Measurements from ENCODE around the gene ATP5MG.
"Not testable (repeated sequence)": the region's sequence is repeated elsewhere in the genome, so short reads cannot be mapped to it uniquely, and the experiment has no call there.

Gene ATP5MG

GRCh38 chr11:118401151-118401879, at the start of gene ATP5MG:
ATP5MG (plus strand) TSS chr11:118401606; CDS start chr11:118401666, 60 bp downstream.
- peak; percentile 62 for DNase-seq (ENCODE audit: low read depth)

- DNase-seq (ENCODE audit: low read depth) = no peak
These were observed 48.2 kb upstream of the ATP5MG start for GRCh38 chr11:118353084-118353710.

- no peak for DNase-seq (ENCODE audit: low read depth)
These were observed 43.3 kb upstream of the ATP5MG start for GRCh38 chr11:118358071-118358470.

- DNase-seq (ENCODE audit: low read depth) = peak; percentile 79
These were observed 42.0 kb upstream of the ATP5MG start, which contains the start of gene UBE4A for GRCh38 chr11:118359295-118359958. UBE4A (plus strand) TSS chr11:118359600; CDS start chr11:118365081, 5,481 bp downstream.

GRCh38 chr11:118364956-118365615, 36.3 kb upstream of the ATP5MG start:
- no peak for DNase-seq (ENCODE audit: low read depth)

GRCh38 chr11:118366287-118366686, 35.1 kb upstream of the ATP5MG start:
- no peak for DNase-seq (ENCODE audit: low read depth)

- no peak for DNase-seq (ENCODE audit: low read depth)
These were observed 30.6 kb upstream of the ATP5MG start for GRCh38 chr11:118370774-118371173.

- DNase-seq (ENCODE audit: low read depth) = no peak
These were observed 28.1 kb upstream of the ATP5MG start for GRCh38 chr11:118373263-118373662.

- no peak for DNase-seq (ENCODE audit: low read depth)
These were observed 27.5 kb upstream of the ATP5MG start for GRCh38 chr11:118373871-118374270.

- peak; percentile 61 for DNase-seq (ENCODE audit: low read depth)
These were observed 26.7 kb upstream of the ATP5MG start for GRCh38 chr11:118374729-118375128.

GRCh38 chr11:118375978-118376377, 25.4 kb upstream of the ATP5MG start:
- no peak for DNase-seq (ENCODE audit: low read depth)

- no peak for DNase-seq (ENCODE audit: low read depth)
These were observed 21.9 kb upstream of the ATP5MG start for GRCh38 chr11:118379497-118379896.

GRCh38 chr11:118380571-118380970, 20.8 kb upstream of the ATP5MG start:
- no peak for DNase-seq (ENCODE audit: low read depth)

- no peak for DNase-seq (ENCODE audit: low read depth)
These were observed 18.5 kb upstream of the ATP5MG start for GRCh38 chr11:118382954-118383353.

GRCh38 chr11:118383657-118384056, 17.7 kb upstream of the ATP5MG start:
- DNase-seq (ENCODE audit: low read depth) = no peak

GRCh38 chr11:118396097-118396501, 5.3 kb upstream of the ATP5MG start:
- DNase-seq (ENCODE audit: low read depth) = no peak

GRCh38 chr11:118397448-118397847, 4.0 kb upstream of the ATP5MG start:
- DNase-seq (ENCODE audit: low read depth) = no peak

- DNase-seq (ENCODE audit: low read depth) = no peak
These were observed 2.4 kb upstream of the ATP5MG start for GRCh38 chr11:118398791-118399559.

- DNase-seq (ENCODE audit: low read depth) = peak; percentile 60
These were observed 629 bp downstream of the ATP5MG start for GRCh38 chr11:118401880-118402590.

GRCh38 chr11:118402594-118402993, 1.2 kb downstream of the ATP5MG start:
- not testable (repeated sequence) for DNase-seq (ENCODE audit: low read depth)

- DNase-seq (ENCODE audit: low read depth) = no peak
These were observed 5.3 kb downstream of the ATP5MG start for GRCh38 chr11:118406599-118407166.

Data from GM04504 (cell line).